HEK293T (cell line): Measurements from ENCODE around the gene LRSAM1.

Experiments
- ARNT ChIP-seq: fragments of 450-650 bp; IDR thresholded peaks from 2 replicates; pipeline ENCODE4 v1.6.1; 2017; ENCODE audit warnings: mild to moderate bottlenecking
- BHLHE40 ChIP-seq: fragments of 450-650 bp; IDR thresholded peaks from 2 replicates; pipeline ENCODE4 v1.6.1; 2016; ENCODE audit warnings: mild to moderate bottlenecking, moderate library complexity, borderline replicate concordance
- LEF1 ChIP-seq: fragments of 450-650 bp; IDR thresholded peaks from 2 replicates; pipeline ENCODE4 v1.6.1; 2017; ENCODE audit warnings: mild to moderate bottlenecking, borderline replicate concordance
- SUZ12 ChIP-seq: fragments of 450-650 bp; IDR thresholded peaks from 2 replicates; pipeline ENCODE4 v1.6.1; 2016; ENCODE audit warnings: mild to moderate bottlenecking
- TF ChIP-seq, protein P1 (sequence below): fragments of 450-650 bp; IDR thresholded peaks from 2 replicates; pipeline ENCODE4 v1.6.1; 2016

- TF ChIP-seq SUZ12 (no peak), ARNT (no peak), BHLHE40 (no peak), LEF1 (no peak)
- TF ChIP-seq, protein P1, sequence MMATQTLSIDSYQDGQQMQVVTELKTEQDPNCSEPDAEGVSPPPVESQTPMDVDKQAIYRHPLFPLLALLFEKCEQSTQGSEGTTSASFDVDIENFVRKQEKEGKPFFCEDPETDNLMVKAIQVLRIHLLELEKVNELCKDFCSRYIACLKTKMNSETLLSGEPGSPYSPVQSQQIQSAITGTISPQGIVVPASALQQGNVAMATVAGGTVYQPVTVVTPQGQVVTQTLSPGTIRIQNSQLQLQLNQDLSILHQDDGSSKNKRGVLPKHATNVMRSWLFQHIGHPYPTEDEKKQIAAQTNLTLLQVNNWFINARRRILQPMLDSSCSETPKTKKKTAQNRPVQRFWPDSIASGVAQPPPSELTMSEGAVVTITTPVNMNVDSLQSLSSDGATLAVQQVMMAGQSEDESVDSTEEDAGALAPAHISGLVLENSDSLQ, result no peak
Measured at GRCh38 chr9:127430415-127430814, 20.9 kb upstream of the LRSAM1 start.
